Spleen (tissue), 11 donors: ENCODE measurements around the gene SYCE3. TPM values are rescaled to one million over a fixed set of nuclear protein-coding genes. Genes with fewer than 3 reads are reported as not detected.
A peak's percentile ranks its signal among the peaks of the same experiment; 100 is the strongest.
"Not testable (repeated sequence)": the region's sequence is repeated elsewhere in the genome, so short reads cannot be mapped to it uniquely, and the experiment has no call there.

Experiments
- DNase-seq: peaks from one replicate; pipeline ENCODE4 v3.0.0-alpha.2; 2020
- H3K27ac ChIP-seq, 8 donors: fragments of 200-600 bp; sonication (generic) in 7 of 8; 1 replicate in 4 of 8; 2 replicates in 4 of 8; pipeline versions ENCODE4 v1.5.0 to v1.8.0; 2016 to 2021; ENCODE audit warnings: inconsistent platforms in 4 of 8, mild to moderate bottlenecking in 4 of 8, moderate library complexity in 1 of 8
- H3K27me3 ChIP-seq, 7 donors: fragments of 200-600 bp; sonication (generic) in 6 of 7; replicated peaks in 1 of 7; 1 replicate in 4 of 7; 2 replicates in 3 of 7; pipeline versions ENCODE4 v1.5.0 to v1.8.0; 2016 to 2021; ENCODE audit warnings: inconsistent platforms in 3 of 7, mild to moderate bottlenecking in 1 of 7
- H3K36me3 ChIP-seq, 6 donors: fragments of 200-600 bp; sonication (generic) in 5 of 6; 1 replicate in 4 of 6; 2 replicates in 2 of 6; pipeline versions ENCODE4 v1.5.0 to v1.8.0; 2016 to 2021; ENCODE audit warnings: inconsistent platforms in 2 of 6
- H3K4me1 ChIP-seq, 6 donors: fragments of 200-600 bp; sonication (generic) in 5 of 6; 1 replicate in 3 of 6; 2 replicates in 3 of 6; pipeline versions ENCODE4 v1.5.0 to v1.8.0; 2016 to 2021; ENCODE audit warnings: inconsistent platforms in 3 of 6
- H3K4me3 ChIP-seq, 8 donors: fragments of 200-600 bp; sonication (generic) in 7 of 8; 1 replicate in 4 of 8; 2 replicates in 4 of 8; pipeline versions ENCODE4 v1.5.0 to v1.8.0; 2016 to 2021; ENCODE audit warnings: inconsistent platforms in 4 of 8, mild to moderate bottlenecking in 4 of 8, moderate library complexity in 2 of 8
- H3K9me3 ChIP-seq, 8 donors: fragments of 200-600 bp; sonication (generic) in 7 of 8; 1 replicate in 4 of 8; 2 replicates in 4 of 8; pipeline versions ENCODE4 v1.5.0 to v1.8.0; 2016 to 2021; ENCODE audit warnings: inconsistent platforms in 4 of 8
- POLR2A ChIP-seq, 3 donors: fragments of 450-650 bp; IDR thresholded peaks; one replicate each; pipeline ENCODE4 v1.5.1; 2017; ENCODE audit warnings: antibody characterized with exemption in 3 of 3, mild to moderate bottlenecking in 1 of 3
- POLR2AphosphoS5 ChIP-seq, 3 donors: sonication (generic); formaldehyde crosslinking; IDR thresholded peaks; one replicate each; pipeline ENCODE4 v1.5.1; 2017; ENCODE audit warnings: antibody characterized with exemption in 3 of 3
- WGBS, 5 donors: extraction: QIAGEN DNeasy Blood & Tissue Kit in 3 of 5; methylation state at CpG; one replicate each; pipeline versions ENCODE4 v1.1.5 to v1.1.7; 2013 to 2018; 5-methylcytosine and 5-hydroxymethylcytosine counted together
- intact Hi-C: fragments of 100-400 bp; cut with DNase I; formaldehyde crosslinking; loops from one replicate; pipeline ENCODE4 v1.15.0; 2023; ENCODE audit warnings: low total_unique reads
- polyA plus RNA-seq, 3 donors: library from polyadenylated mRNA; stranded (reverse); fragments of 200-250 nt; gene quantifications; one replicate each; pipeline ENCODE4 v1.2.1, GENCODE V29; 2013
- total RNA-seq, 7 donors: library from RNA; depleted of rRNA in 3 of 7; stranded (reverse); fragments of >200 nt in 3 of 7; fragmentation: NEBNext Ultra II Directional in 4 of 7; extraction: Animal tissue kit (Norgen Biotek cat#: 25700) in 4 of 7; gene quantifications; one replicate each; pipeline versions ENCODE4 v1.1.0 to v1.2.1, GENCODE V29; 2016 to 2021
- TF ChIP-seq, protein P1 (sequence below), 11 experiments: fragments of 200-600 bp in 7 of 11; fragments of 450-650 bp in 4 of 11; sonication (generic) in 4 of 11; IDR thresholded peaks in 8 of 11; conservative IDR thresholded peaks in 3 of 11; 1 replicate in 7 of 11; 2 replicates in 4 of 11; pipeline versions ENCODE4 v1.4.0 to v1.8.0; 2016 to 2021; ENCODE audit warnings: antibody characterized with exemption in 11 of 11, inconsistent platforms in 4 of 11, mild to moderate bottlenecking in 1 of 11
- donor health status: healthy with polysubstance abuse.
- donor health status: DM: no; HTN: no; CAD: no; lungs with moderate emphysema.
- donor health status: DM: no; HTN: no; CAD: no.
- donor health status: Bipolar disorder and iron deficiency.
- donor health status: healthy.
- donor health status: DM: no; HTN: no; CAD: no.
- donor health status: DM: yes; HTN: yes; CAD: no.

The SYCE3 gene
- total and polyA plus RNA-seq, 10 donors: 0.50 to 3.0 TPM; not detected in 8

GRCh38 chr22:50544746-50545253, 17.9 kb downstream of the SYCE3 start:
- Histone ChIP-seq H3K9me3 (no peaks in the 10 kb centered on the region), H3K27me3 (peaks cover 0 to 34% (median 14%) of the 10 kb centered on the region in 7 donors), H3K4me1 (peaks cover 30 to 99% (median 66%) of the 10 kb centered on the region in 6 donors), H3K36me3 (no peaks in the 10 kb centered on the region), H3K27ac (peak overlapping the region; percentile 59 to 100 (median 98)), H3K4me3 (peak overlapping the region in 2 of 8 donors; percentile 19 to 60)
- DNase-seq: peak; percentile 82
- 49 to 72% (median 50%) methylated on average over 5 of the region's 5 CpGs for WGBS, 5 donors
- intact Hi-C loops: no loop called here
- TF ChIP-seq POLR2A (IDR thresholded peaks at IDR 0.05) (no peak), POLR2AphosphoS5 (IDR thresholded peaks at IDR 0.05) (no peak)
- TF ChIP-seq, protein P1, sequence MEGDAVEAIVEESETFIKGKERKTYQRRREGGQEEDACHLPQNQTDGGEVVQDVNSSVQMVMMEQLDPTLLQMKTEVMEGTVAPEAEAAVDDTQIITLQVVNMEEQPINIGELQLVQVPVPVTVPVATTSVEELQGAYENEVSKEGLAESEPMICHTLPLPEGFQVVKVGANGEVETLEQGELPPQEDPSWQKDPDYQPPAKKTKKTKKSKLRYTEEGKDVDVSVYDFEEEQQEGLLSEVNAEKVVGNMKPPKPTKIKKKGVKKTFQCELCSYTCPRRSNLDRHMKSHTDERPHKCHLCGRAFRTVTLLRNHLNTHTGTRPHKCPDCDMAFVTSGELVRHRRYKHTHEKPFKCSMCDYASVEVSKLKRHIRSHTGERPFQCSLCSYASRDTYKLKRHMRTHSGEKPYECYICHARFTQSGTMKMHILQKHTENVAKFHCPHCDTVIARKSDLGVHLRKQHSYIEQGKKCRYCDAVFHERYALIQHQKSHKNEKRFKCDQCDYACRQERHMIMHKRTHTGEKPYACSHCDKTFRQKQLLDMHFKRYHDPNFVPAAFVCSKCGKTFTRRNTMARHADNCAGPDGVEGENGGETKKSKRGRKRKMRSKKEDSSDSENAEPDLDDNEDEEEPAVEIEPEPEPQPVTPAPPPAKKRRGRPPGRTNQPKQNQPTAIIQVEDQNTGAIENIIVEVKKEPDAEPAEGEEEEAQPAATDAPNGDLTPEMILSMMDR (IDR thresholded peaks at IDR 0.05 in 8 of 11, conservative IDR thresholded peaks at IDR 0.05 in 3 of 11): no peak

- 3 to 10% (median 5%) methylated on average over 25 to 52 of the region's 52 CpGs for whole genome bisulfite sequencing, 5 donors
- H3K27me3 ChIP-seq: peaks cover 0 to 30% (median 14%) of the 10 kb centered on the region in 7 donors
- intact Hi-C loops: no loop called here
- peak overlapping the region in 6 of 8 donors; percentile 5 to 60 (median 20) for H3K4me3 ChIP-seq
- peaks cover 27 to 99% (median 64%) of the 10 kb centered on the region in 6 donors for H3K4me1 ChIP-seq
- H3K9me3 ChIP-seq: no peaks in the 10 kb centered on the region
- peak; percentile 97 for DNase-seq
- peak overlapping the region; percentile 59 to 100 (median 98) for H3K27ac ChIP-seq
- no peaks in the 10 kb centered on the region for H3K36me3 ChIP-seq
- TF ChIP-seq, protein P1 (IDR thresholded peaks at IDR 0.05 in 8 of 11, conservative IDR thresholded peaks at IDR 0.05 in 3 of 11): peak; percentile 35 to 84 (median 68)
- TF ChIP-seq POLR2A (IDR thresholded peaks at IDR 0.05) (no peak), POLR2AphosphoS5 (IDR thresholded peaks at IDR 0.05) (peak; percentile 75 to 88 (median 77))
Observed at GRCh38 chr22:50544078-50544745, 18.5 kb downstream of the SYCE3 start.

GRCh38 chr22:50542416-50542927, 20.2 kb downstream of the SYCE3 start:
- H3K27ac ChIP-seq: peak overlapping the region; percentile 35 to 100 (median 98)
- H3K27me3 ChIP-seq: peaks cover 0 to 17% (median 2%) of the 10 kb centered on the region in 7 donors
- WGBS, 5 donors: 52 to 77% (median 62%) methylated on average over 19 of the region's 19 CpGs
- peak; percentile 90 for DNase-seq
- H3K4me1 ChIP-seq: peaks cover 37 to 99% (median 68%) of the 10 kb centered on the region in 6 donors
- no peaks in the 10 kb centered on the region for H3K9me3 ChIP-seq
- intact Hi-C loops: no loop called here
- H3K36me3 ChIP-seq: no peaks in the 10 kb centered on the region
- H3K4me3 ChIP-seq: peak overlapping the region in 1 of 8 donors; percentile 59
- peak; percentile 62 to 89 (median 81) for TF ChIP-seq POLR2AphosphoS5 (IDR thresholded peaks at IDR 0.05)
- TF ChIP-seq POLR2A (IDR thresholded peaks at IDR 0.05): peak in 1 of 3 donors; percentile 26
- TF ChIP-seq, protein P1 (IDR thresholded peaks at IDR 0.05 in 8 of 11, conservative IDR thresholded peaks at IDR 0.05 in 3 of 11): peak in 6 of 11 experiments; percentile 20 to 64 (median 46)

DNA sequence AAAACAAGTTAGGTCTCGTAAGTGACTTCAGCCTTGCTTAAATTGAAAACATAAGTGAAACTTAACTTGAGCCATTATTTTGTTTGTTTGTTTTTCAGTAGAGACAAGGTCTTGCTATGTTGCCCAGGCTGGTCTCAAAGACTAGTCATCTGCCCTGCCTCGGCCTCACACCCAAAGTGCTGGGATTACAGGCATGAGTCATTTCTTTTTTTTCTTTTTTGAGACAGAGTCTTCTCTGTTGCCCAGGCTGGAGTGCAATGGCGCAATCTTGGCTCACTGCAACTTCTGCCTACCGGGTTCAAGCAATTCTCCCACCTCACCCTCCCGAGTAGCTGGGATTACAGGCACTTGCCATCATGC, 21.1 kb downstream of the SYCE3 start:
- H3K27me3 ChIP-seq, intact Hi-C loops, H3K36me3 ChIP-seq, H3K9me3 ChIP-seq: not testable (repeated sequence)
- 40 to 60% (median 53%) methylated on average over 5 of the region's 5 CpGs for WGBS, 5 donors
- H3K27ac ChIP-seq: peak overlapping the region; percentile 89 to 100 (median 98)
- peak in 1 of 3 donors; percentile 70 for TF ChIP-seq POLR2AphosphoS5 (IDR thresholded peaks at IDR 0.05)
- peak overlapping the region in 1 of 8 donors; percentile 59 for H3K4me3 ChIP-seq
- DNase-seq: peak; percentile 84
- peaks cover 37 to 100% (median 68%) of the 10 kb centered on the region in 6 donors for H3K4me1 ChIP-seq
